OCI-LY3 (cell line): ENCODE data around the gene ZCCHC3.
A peak's percentile ranks its signal among the peaks of the same experiment; 100 is the strongest.

Source experiments
- H2AFZ ChIP-seq: fragments of 200-600, 300-600 bp; shearing (Covaris generic); 2 replicates; pipeline ENCODE4 v1.6.0; 2014; ENCODE audit warnings: antibody characterized with exemption, low read depth, low read length
- H3K27ac ChIP-seq: fragments of 200-600, 300-600 bp; sonication (generic); 2 replicates; pipeline ENCODE4 v1.5.1; 2014; ENCODE audit warnings: mild to moderate bottlenecking, low read length, moderate library complexity, mixed read lengths
- H3K27me3 ChIP-seq: fragments of 200-600, 300-600 bp; sonication (generic); 2 replicates; pipeline ENCODE4 v1.6.1; 2014; ENCODE audit warnings: low read depth, low read length, mixed read lengths
- H3K36me3 ChIP-seq: fragments of 200-600, 300-600 bp; sonication (generic); replicated peaks from 2 replicates; pipeline ENCODE3; 2014; ENCODE audit warnings: low read depth, low read length, mixed read lengths
- H3K4me1 ChIP-seq: fragments of 300-600, 200-600 bp; sonication (generic); 2 replicates; pipeline ENCODE4 v1.6.1; 2014; ENCODE audit warnings: low read length, mixed read lengths
- H3K4me2 ChIP-seq: fragments of 200-600, 300-600 bp; sonication (generic); 2 replicates; pipeline ENCODE4 v1.6.1; 2014; ENCODE audit warnings: low read length, mixed read lengths
- H3K4me3 ChIP-seq: fragments of 300-600, 200-600 bp; sonication (generic); 2 replicates; pipeline ENCODE4 v1.5.1; 2014; ENCODE audit warnings: antibody characterized with exemption, mild to moderate bottlenecking, low read length, moderate library complexity
- H3K79me2 ChIP-seq: fragments of 300-600, 200-600 bp; shearing (Covaris generic); 2 replicates; pipeline ENCODE4 v1.6.1; 2014; ENCODE audit warnings: mild to moderate bottlenecking, low read length, mixed read lengths
- H3K9ac ChIP-seq: fragments of 300-600, 200-600 bp; shearing (Covaris generic); 2 replicates; pipeline ENCODE4 v1.6.0; 2014; ENCODE audit warnings: mild to moderate bottlenecking, low read length, moderate library complexity
- H3K9me3 ChIP-seq: fragments of 200-600, 300-600 bp; shearing (Covaris generic); 2 replicates; pipeline ENCODE4 v1.6.1; 2014; ENCODE audit warnings: low read length, mixed read lengths; ENCODE audit not compliant: insufficient read depth
- H4K20me1 ChIP-seq: fragments of 200-600, 300-600 bp; sonication (generic); 2 replicates; pipeline ENCODE4 v1.6.1; 2016; ENCODE audit warnings: low read length, mixed read lengths; ENCODE audit not compliant: insufficient read depth
- CTCF ChIP-seq: fragments of 200-600, 300-600 bp; sonication (generic); IDR thresholded peaks from 2 replicates; pipeline ENCODE4 v1.5.1; 2014; ENCODE audit warnings: antibody characterized with exemption, low read length, low read depth
- EZH2phosphoT487 ChIP-seq: fragments of 200-600 bp; shearing (Covaris generic); IDR thresholded peaks from 2 replicates; pipeline ENCODE4 v1.6.1; 2018; ENCODE audit warnings: antibody characterized with exemption, mixed run types, low read depth

Gene ZCCHC3

DNA sequence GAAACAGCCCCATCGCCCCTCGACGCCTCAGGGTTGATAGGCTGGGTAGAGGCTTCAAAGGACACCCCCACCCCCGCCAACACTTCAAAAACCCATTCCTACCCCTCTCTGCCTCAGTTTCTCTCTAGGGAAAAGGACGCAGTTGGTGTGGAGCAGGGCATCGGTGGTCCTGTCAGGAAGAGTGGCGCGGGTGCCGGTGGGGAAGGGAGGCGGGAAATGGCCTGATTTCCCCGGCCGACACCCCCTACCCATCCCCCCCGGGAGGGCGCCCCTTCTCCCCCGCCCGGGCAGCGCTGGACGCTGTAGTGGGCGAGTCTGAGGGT, 49.9 kb downstream of the ZCCHC3 start:
- peaks cover 12% of the 10 kb centered on the region for H3K4me1 ChIP-seq
- no peaks in the 10 kb centered on the region for H3K27me3 ChIP-seq
- H3K9me3 ChIP-seq: no peaks in the 10 kb centered on the region
- H4K20me1 ChIP-seq: no peaks in the 10 kb centered on the region
- peak overlapping the region; percentile 53 for H3K27ac ChIP-seq
- H3K9ac ChIP-seq: peak overlapping the region; percentile 90
- peak overlapping the region; percentile 81 for H3K4me3 ChIP-seq
- peak overlapping the region; percentile 48 for H2AFZ ChIP-seq
- TF ChIP-seq EZH2phosphoT487: no peak
- no peaks in the 10 kb centered on the region for H3K79me2 ChIP-seq
- H3K36me3 ChIP-seq: peaks cover 7% of the 10 kb centered on the region
- H3K4me2 ChIP-seq: peak overlapping the region; percentile 95

GRCh38 chr20:347640-348484, 50.5 kb downstream of the ZCCHC3 start:
- Histone ChIP-seq H3K36me3 (peaks cover 7% of the 10 kb centered on the region), H4K20me1 (no peaks in the 10 kb centered on the region), H2AFZ (peak overlapping the region; percentile 48), H3K27me3 (no peaks in the 10 kb centered on the region), H3K9me3 (no peaks in the 10 kb centered on the region), H3K9ac (peak overlapping the region; percentile 90), H3K4me3 (peak overlapping the region; percentile 81), H3K27ac (peak overlapping the region; percentile 53), H3K4me1 (peaks cover 12% of the 10 kb centered on the region), H3K79me2 (no peaks in the 10 kb centered on the region), H3K4me2 (peak overlapping the region; percentile 95)
- TF ChIP-seq EZH2phosphoT487 (no peak), CTCF (no peak)

- Histone ChIP-seq H3K9me3 (no peaks in the 10 kb centered on the region), H3K27me3 (no peaks in the 10 kb centered on the region), H3K9ac (no peak overlapping the region), H2AFZ (no peak overlapping the region), H3K79me2 (no peaks in the 10 kb centered on the region), H3K36me3 (peaks cover 7% of the 10 kb centered on the region), H3K4me2 (peak overlapping the region; percentile 95), H4K20me1 (no peaks in the 10 kb centered on the region), H3K4me1 (peaks cover 12% of the 10 kb centered on the region), H3K4me3 (0 out of 2 replicates have a peak overlapping the region, but pooled peaks have one; percentile 81), H3K27ac (no peak overlapping the region)
- TF ChIP-seq CTCF: no peak
- TF ChIP-seq EZH2phosphoT487: no peak
Observed at GRCh38 chr20:348972-349841, 51.8 kb downstream of the ZCCHC3 start.
